Measurements from ENCODE around the gene HIF3A. TPM values are rescaled to one million over a fixed set of nuclear protein-coding genes. Genes with fewer than 3 reads are reported as not detected.

The HIF3A gene
- total RNA-seq, 4 donors from 2014 or later: 98.2 to 268 (median 160) TPM

DNA sequence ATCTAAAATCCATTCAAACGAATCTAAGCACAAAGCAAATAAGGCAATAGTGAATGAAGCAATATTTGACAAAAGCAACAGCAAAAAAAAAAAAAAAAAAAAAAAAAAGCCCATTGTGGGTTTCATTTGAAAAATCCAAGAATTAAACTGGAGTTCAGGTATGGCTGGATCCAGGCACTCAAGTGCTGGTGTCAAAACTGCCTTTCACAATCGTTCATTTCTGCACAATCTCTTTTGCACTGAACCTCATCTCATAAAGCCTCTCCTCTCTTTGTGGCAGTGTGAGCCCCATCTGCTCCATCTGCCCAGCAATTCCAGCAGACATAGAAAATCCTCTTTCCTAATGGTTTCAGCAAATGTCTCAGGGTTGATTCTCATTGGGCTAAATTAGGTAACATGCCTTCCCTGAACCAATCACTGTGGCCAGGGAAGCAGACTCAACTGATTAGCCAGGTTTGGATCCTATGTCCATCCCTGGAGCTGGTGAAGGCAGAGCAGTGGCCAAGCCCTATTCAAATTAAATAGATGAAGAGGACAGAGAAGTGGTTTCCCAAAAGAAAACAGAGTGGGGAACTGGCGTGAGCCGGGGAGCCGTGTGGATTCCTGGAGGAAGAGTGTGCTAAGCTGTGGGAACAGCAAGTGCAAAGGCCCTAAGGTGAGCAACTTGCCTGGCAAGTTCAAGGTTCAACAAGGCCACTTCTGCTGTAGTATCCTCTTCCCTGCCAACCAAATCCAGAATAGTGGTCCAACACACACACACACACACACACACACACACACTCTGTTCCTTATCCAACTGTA is 1.2 kb upstream of the HIF3A start:
- Histone ChIP-seq H3K27me3 (no peaks in the 10 kb centered on the region), H3K27ac (replicated peaks in 1 of 4) (peak overlapping the region; percentile 97 to 98 (median 98))

DNA sequence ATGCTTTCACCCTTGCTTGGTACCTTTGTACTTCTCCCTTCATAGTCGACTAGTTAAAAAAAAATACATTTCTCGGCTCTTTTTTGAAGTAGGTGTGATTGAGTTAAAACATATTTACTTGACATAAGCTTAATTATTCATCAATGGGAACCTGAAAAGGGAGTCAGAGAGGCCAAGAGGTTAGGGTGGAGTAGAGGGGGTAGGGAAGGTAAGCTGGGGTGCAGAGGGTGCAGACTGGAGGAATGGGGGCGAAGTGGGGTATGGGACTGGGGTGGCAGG is 701 bp upstream of the HIF3A start:
- WGBS: 34% methylated on average over 3 of the region's 3 CpGs
- TF ChIP-seq EP300 (IDR thresholded peaks at IDR 0.05) (no peak), POLR2AphosphoS5 (IDR thresholded peaks at IDR 0.05) (no peak), POLR2A (IDR thresholded peaks at IDR 0.05; ENCODE audit: low read depth) (no peak)
- TF ChIP-seq, protein P1, sequence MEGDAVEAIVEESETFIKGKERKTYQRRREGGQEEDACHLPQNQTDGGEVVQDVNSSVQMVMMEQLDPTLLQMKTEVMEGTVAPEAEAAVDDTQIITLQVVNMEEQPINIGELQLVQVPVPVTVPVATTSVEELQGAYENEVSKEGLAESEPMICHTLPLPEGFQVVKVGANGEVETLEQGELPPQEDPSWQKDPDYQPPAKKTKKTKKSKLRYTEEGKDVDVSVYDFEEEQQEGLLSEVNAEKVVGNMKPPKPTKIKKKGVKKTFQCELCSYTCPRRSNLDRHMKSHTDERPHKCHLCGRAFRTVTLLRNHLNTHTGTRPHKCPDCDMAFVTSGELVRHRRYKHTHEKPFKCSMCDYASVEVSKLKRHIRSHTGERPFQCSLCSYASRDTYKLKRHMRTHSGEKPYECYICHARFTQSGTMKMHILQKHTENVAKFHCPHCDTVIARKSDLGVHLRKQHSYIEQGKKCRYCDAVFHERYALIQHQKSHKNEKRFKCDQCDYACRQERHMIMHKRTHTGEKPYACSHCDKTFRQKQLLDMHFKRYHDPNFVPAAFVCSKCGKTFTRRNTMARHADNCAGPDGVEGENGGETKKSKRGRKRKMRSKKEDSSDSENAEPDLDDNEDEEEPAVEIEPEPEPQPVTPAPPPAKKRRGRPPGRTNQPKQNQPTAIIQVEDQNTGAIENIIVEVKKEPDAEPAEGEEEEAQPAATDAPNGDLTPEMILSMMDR (IDR thresholded peaks at IDR 0.05): no peak
- Histone ChIP-seq H3K27ac (replicated peaks in 1 of 4) (peak overlapping the region; percentile 97 to 98 (median 98)), H3K9me3 (no peaks in the 10 kb centered on the region), H3K4me3 (peak overlapping the region in 2 of 4 donors; percentile 87 to 90), H3K27me3 (no peaks in the 10 kb centered on the region), H3K36me3 (no peaks in the 10 kb centered on the region), H3K4me1 (peaks cover 31 to 54% (median 48%) of the 10 kb centered on the region in 4 donors)
- no peak for DNase-seq (ENCODE audit: extremely low spot score)
- intact Hi-C loops (cut with DNase I): no loop called here

More for the DNA sequence above, 1.2 kb upstream of the HIF3A start:
- DNase-seq (ENCODE audit: extremely low spot score): no peak
- no peak for TF ChIP-seq POLR2AphosphoS5 (IDR thresholded peaks at IDR 0.05)
- TF ChIP-seq POLR2A (IDR thresholded peaks at IDR 0.05; ENCODE audit: low read depth): no peak
- TF ChIP-seq, protein P1 (IDR thresholded peaks at IDR 0.05): no peak
- TF ChIP-seq EP300 (IDR thresholded peaks at IDR 0.05): no peak
- no peak overlapping the region for H3K4me3 ChIP-seq
- intact Hi-C loops (cut with DNase I): no loop called here
- peaks cover 0 to under 1% (median 0%) of the 10 kb centered on the region in 4 donors for H3K9me3 ChIP-seq
- H3K4me1 ChIP-seq: peaks cover 29 to 48% (median 43%) of the 10 kb centered on the region in 4 donors
- H3K36me3 ChIP-seq: no peaks in the 10 kb centered on the region
- 74% methylated on average over 5 of the region's 5 CpGs for WGBS

DNA sequence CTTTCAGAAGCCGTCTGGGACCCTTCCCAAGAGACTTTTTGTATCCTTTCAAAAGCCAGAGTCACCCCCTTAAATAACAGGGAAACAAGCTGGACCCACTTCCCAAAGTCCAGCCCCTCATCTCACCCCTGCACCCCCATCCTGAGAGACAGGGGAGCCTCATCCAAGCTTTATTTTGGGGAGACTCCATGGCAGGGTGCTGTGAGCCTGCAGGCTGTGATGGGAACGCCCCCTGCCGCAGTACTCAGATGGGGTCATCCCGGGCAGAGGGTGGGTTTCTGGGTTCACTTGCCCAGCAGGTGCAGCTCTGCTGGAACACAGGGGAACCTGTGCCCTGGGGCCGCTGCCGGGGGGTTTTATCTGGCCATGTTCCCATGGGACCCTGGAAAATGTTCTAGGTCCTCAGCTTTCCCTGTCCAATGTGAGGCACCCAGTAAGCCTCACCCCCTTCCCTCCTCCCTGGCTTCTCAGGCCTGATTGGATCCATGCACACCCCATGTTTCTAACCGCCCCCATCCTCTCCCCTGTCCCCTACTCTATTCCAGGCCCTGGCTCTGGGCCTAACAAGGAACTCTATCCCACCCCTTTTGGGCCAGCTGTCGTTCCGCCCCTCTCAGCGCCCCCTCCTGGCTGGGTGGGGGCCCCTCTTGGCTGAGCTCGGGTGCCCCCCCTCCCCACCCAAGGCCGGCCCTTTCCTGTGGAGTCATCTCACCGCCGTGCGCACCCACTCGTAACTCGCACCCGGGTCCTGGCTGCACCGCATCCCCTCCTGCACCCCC is 1.0 kb downstream of the HIF3A start:
- peaks cover 0 to 5% (median 2%) of the 10 kb centered on the region in 4 donors for H3K36me3 ChIP-seq
- no peaks in the 10 kb centered on the region for H3K27me3 ChIP-seq
- TF ChIP-seq, protein P1 (IDR thresholded peaks at IDR 0.05): peak; percentile 44 to 59 (median 51)
- TF ChIP-seq POLR2AphosphoS5 (IDR thresholded peaks at IDR 0.05) (peak; percentile 84 to 93), POLR2A (IDR thresholded peaks at IDR 0.05; ENCODE audit: low read depth) (no peak), EP300 (IDR thresholded peaks at IDR 0.05) (no peak)
- peak overlapping the region; percentile 74 to 90 (median 81) for H3K4me3 ChIP-seq
- intact Hi-C loops (cut with DNase I): no loop called here
- no peaks in the 10 kb centered on the region for H3K9me3 ChIP-seq
- H3K27ac ChIP-seq (replicated peaks in 1 of 4): peak overlapping the region; percentile 97 to 98 (median 98)
- peaks cover 49 to 71% (median 66%) of the 10 kb centered on the region in 4 donors for H3K4me1 ChIP-seq
- WGBS: 18% methylated on average over 5 of the region's 19 CpGs
- DNase-seq (ENCODE audit: extremely low spot score): peak; percentile 97

DNA sequence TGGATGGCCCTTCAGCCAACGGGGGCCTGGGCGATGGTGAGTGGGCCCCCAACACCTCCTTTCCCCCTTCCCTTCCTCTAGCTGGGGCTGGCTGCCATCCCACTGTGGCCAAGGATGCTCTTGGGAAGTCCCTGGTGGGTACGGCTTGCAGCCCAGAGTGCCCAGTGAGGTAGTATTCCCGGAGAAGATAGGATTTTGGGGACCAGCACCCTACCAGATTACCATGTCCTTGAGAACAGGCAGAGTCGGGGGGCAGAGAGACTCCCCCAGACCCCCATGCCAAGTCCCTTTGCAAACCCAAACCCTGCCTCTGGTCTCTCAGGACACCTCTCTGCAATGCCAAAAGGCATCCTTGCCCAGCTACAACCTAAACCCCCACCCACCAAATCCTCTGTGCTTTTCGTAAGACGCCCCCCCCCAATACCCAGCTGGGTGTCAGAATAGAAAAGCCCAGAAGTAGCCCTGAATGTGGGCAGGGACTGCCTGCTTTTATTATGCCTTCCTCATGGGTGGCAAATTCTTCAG is 1.7 kb downstream of the HIF3A start:
- no peak for DNase-seq (ENCODE audit: extremely low spot score)
- Histone ChIP-seq H3K4me3 (peak overlapping the region; percentile 74 to 90 (median 81)), H3K9me3 (no peaks in the 10 kb centered on the region), H3K4me1 (peaks cover 55 to 78% (median 72%) of the 10 kb centered on the region in 4 donors), H3K27ac (replicated peaks in 1 of 4) (peak overlapping the region; percentile 97 to 98 (median 98)), H3K36me3 (peaks cover 2 to 11% (median 7%) of the 10 kb centered on the region in 4 donors), H3K27me3 (no peaks in the 10 kb centered on the region)
- intact Hi-C loops (cut with DNase I): no loop called here
- no peak for TF ChIP-seq POLR2A (IDR thresholded peaks at IDR 0.05; ENCODE audit: low read depth)
- TF ChIP-seq POLR2AphosphoS5 (IDR thresholded peaks at IDR 0.05): no peak
- TF ChIP-seq, protein P1 (IDR thresholded peaks at IDR 0.05): no peak
- TF ChIP-seq EP300 (IDR thresholded peaks at IDR 0.05): no peak
- WGBS: 10% methylated on average over 2 of the region's 7 CpGs
